Sigmoid colon (tissue), 7 donors: ENCODE data around the gene FAM184B. TPM values are rescaled to one million over a fixed set of nuclear protein-coding genes. Genes with fewer than 3 reads are reported as not detected.

ENCODE experiments used
- DNase-seq: peaks from one replicate; pipeline ENCODE4 v3.0.0-alpha.2; 2019
- H3K27ac ChIP-seq, 4 donors: fragments of 200-600 bp; sonication (generic); one replicate each; pipeline ENCODE4 v1.5.1; 2016 to 2019; ENCODE audit warnings: mild to moderate bottlenecking in 1 of 4
- H3K27me3 ChIP-seq, 3 donors: fragments of 200-600 bp; sonication (generic); one replicate each; pipeline ENCODE4 v1.5.1; 2019; ENCODE audit warnings: mild to moderate bottlenecking in 1 of 3
- H3K36me3 ChIP-seq, 4 donors: fragments of 200-600 bp; sonication (generic); one replicate each; pipeline ENCODE4 v1.5.1; 2016 to 2019
- H3K4me1 ChIP-seq, 4 donors: fragments of 200-600 bp; sonication (generic); one replicate each; pipeline ENCODE4 v1.5.1; 2017 to 2019
- H3K4me3 ChIP-seq, 4 donors: fragments of 200-600 bp; sonication (generic); one replicate each; pipeline ENCODE4 v1.5.1; 2017 to 2019; ENCODE audit warnings: mild to moderate bottlenecking in 2 of 4, moderate library complexity in 1 of 4
- H3K9me3 ChIP-seq, 4 donors: fragments of 200-600 bp in 3 of 4; sonication (generic) in 3 of 4; one replicate each; pipeline versions ENCODE4 v1.5.1 to v1.6.1; 2013 to 2019
- EP300 ChIP-seq, 4 donors: sonication (generic); formaldehyde crosslinking; IDR thresholded peaks; one replicate each; pipeline ENCODE4 v1.6.1; 2017; ENCODE audit warnings: antibody characterized with exemption in 4 of 4
- POLR2A ChIP-seq, 2 donors: fragments of 450-650 bp; IDR thresholded peaks; one replicate each; pipeline ENCODE4 v1.6.1; 2016; ENCODE audit warnings: antibody characterized with exemption in 2 of 2, mild to moderate bottlenecking in 2 of 2, moderate library complexity in 2 of 2
- POLR2AphosphoS5 ChIP-seq, 4 donors: sonication (generic); formaldehyde crosslinking; IDR thresholded peaks; one replicate each; pipeline ENCODE4 v1.6.1; 2017; ENCODE audit warnings: antibody characterized with exemption in 4 of 4
- WGBS, 2 donors: extraction: QIAGEN DNeasy Blood & Tissue Kit; methylation state at CpG; one replicate each; pipeline ENCODE4 v1.1.7; 2013; 5-methylcytosine and 5-hydroxymethylcytosine counted together
- intact Hi-C: fragments of 100-400 bp; cut with DNase I; formaldehyde crosslinking; loops from one replicate; pipeline ENCODE4 v1.15.1; 2023
- polyA plus RNA-seq, 3 donors: library from polyadenylated mRNA; stranded (reverse); fragments of 200-250 nt; gene quantifications; one replicate each; pipeline ENCODE4 v1.2.3, GENCODE V29; 2013
- total RNA-seq, 4 donors: library from RNA; depleted of rRNA; stranded (reverse); fragments of >200 nt; gene quantifications; one replicate each; pipeline ENCODE4 v1.1.0, GENCODE V29; 2016
- TF ChIP-seq, protein P1 (sequence below), 4 experiments: fragments of 450-650 bp in 3 of 4; fragments of 200-600 bp in 1 of 4; IDR thresholded peaks; one replicate each; pipeline ENCODE4 v1.5.1; 2016 to 2019; ENCODE audit warnings: antibody characterized with exemption in 4 of 4, mild to moderate bottlenecking in 3 of 4, moderate library complexity in 2 of 4
- donor health status: healthy with polysubstance abuse.
- donor health status: Bipolar disorder and iron deficiency.
- donor health status: healthy.

Gene FAM184B
- total and polyA plus RNA-seq, 7 donors = under 0.01 to 0.23 (median 0.23) TPM; not detected in 4

DNA sequence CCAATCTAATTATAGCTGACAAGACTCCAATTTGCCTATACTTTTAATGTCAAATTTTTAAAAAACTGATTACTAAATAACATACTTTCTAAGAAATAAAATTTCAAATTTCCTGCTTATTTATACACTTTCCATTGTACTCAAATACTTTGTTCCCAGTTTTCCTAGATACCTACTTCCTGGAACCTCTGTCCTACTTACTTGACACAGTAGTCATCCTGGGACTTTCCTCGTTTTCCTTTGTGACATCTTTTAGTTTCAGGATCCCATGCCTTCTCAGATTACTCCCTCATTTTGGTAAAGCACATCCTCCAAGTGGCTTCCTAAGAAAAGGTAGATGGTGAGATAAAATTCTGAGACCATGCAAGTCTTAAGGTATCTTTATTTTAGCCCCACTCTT lies 13.3 kb upstream of the FAM184B start:
- TF ChIP-seq, protein P1, sequence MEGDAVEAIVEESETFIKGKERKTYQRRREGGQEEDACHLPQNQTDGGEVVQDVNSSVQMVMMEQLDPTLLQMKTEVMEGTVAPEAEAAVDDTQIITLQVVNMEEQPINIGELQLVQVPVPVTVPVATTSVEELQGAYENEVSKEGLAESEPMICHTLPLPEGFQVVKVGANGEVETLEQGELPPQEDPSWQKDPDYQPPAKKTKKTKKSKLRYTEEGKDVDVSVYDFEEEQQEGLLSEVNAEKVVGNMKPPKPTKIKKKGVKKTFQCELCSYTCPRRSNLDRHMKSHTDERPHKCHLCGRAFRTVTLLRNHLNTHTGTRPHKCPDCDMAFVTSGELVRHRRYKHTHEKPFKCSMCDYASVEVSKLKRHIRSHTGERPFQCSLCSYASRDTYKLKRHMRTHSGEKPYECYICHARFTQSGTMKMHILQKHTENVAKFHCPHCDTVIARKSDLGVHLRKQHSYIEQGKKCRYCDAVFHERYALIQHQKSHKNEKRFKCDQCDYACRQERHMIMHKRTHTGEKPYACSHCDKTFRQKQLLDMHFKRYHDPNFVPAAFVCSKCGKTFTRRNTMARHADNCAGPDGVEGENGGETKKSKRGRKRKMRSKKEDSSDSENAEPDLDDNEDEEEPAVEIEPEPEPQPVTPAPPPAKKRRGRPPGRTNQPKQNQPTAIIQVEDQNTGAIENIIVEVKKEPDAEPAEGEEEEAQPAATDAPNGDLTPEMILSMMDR (IDR thresholded peaks at IDR 0.05) = no peak
- TF ChIP-seq POLR2AphosphoS5 (IDR thresholded peaks at IDR 0.05) = no peak
- no peak for TF ChIP-seq POLR2A (IDR thresholded peaks at IDR 0.05)
- Histone ChIP-seq H3K4me3 (no peak overlapping the region), H3K27ac (no peak overlapping the region), H3K4me1 (no peaks in the 10 kb centered on the region), H3K9me3 (no peaks in the 10 kb centered on the region), H3K36me3 (peaks cover 0 to 6% (median 0%) of the 10 kb centered on the region in 4 donors), H3K27me3 (no peaks in the 10 kb centered on the region)
- intact Hi-C loops = no loop called here
- WGBS, 2 donors = 22 to 59% methylated on average over 1 of the region's 1 CpG
- DNase-seq = no peak

DNA sequence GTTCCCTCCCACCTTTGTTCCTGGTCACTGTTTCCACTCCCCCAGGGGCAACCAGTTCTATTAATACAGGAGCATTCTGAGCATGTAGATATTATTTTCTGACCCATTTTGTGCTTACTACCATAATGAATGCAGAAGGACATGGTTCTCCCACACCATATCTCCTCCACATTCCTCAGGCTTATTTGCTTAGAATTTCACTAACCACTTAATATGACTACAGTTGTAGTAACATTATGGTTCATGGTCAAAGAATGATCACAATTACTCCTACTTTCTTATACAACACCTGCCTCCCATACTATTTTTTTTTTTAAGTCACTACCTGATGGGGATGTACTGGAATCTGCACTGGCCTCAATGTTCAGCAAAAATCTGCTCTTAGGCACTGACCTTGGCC lies 7.5 kb upstream of the FAM184B start:
- DNase-seq = no peak
- no peaks in the 10 kb centered on the region for H3K36me3 ChIP-seq
- no peak overlapping the region for H3K27ac ChIP-seq
- no peaks in the 10 kb centered on the region for H3K27me3 ChIP-seq
- no peaks in the 10 kb centered on the region for H3K9me3 ChIP-seq
- H3K4me3 ChIP-seq = no peak overlapping the region
- TF ChIP-seq, protein P1 (IDR thresholded peaks at IDR 0.05) = no peak
- TF ChIP-seq POLR2A (IDR thresholded peaks at IDR 0.05) (no peak), POLR2AphosphoS5 (IDR thresholded peaks at IDR 0.05) (no peak), EP300 (IDR thresholded peaks at IDR 0.05) (no peak)
- intact Hi-C loops = no loop called here
- H3K4me1 ChIP-seq = no peaks in the 10 kb centered on the region

DNA sequence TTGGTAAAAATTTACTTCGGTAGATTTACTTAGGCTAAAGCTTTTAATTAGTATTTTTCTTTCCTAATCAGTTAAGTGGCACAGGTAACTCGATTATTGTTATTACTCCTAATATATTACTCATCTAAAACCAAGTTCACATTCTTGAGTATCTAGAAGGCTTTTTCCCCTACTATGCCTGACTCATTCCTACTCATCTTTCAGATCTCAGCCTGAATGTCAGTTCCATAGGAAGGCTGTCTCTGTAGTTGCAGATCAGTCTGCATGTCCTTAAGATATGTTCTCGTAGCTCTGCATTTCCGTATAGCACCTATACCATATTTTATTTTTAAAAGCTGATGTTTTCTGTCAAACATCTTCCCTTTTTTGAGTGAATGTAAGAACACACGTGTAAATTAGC lies 5.9 kb upstream of the FAM184B start:
- intact Hi-C loops = no loop called here
- Histone ChIP-seq H3K4me1 (no peaks in the 10 kb centered on the region), H3K9me3 (no peaks in the 10 kb centered on the region), H3K27me3 (no peaks in the 10 kb centered on the region), H3K36me3 (no peaks in the 10 kb centered on the region), H3K4me3 (no peak overlapping the region), H3K27ac (no peak overlapping the region)
- no peak for DNase-seq
- no peak for TF ChIP-seq EP300 (IDR thresholded peaks at IDR 0.05)
- TF ChIP-seq, protein P1 (IDR thresholded peaks at IDR 0.05) = no peak
- TF ChIP-seq POLR2A (IDR thresholded peaks at IDR 0.05) = no peak
- no peak for TF ChIP-seq POLR2AphosphoS5 (IDR thresholded peaks at IDR 0.05)
- 80 to 81% methylated on average over 5 of the region's 5 CpGs for WGBS, 2 donors

DNA sequence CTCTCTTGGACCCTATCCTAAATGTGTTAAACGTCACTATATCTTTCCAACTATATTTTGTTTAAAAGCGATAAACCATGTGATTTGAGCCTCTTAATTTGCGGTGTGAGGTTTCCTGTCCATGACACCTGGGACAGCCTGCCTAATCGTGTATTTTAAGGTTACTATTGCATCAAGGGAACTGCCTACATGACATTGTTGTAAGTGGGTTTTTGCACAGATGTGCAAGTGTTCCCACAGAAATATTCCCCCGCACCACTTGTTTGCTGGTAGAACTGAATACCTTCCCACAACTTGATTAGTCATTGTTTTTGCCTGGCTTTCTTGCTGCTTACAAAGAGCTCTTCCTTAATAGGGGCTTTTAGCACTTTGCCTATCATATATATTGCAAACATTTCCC lies 5.1 kb upstream of the FAM184B start:
- H3K4me1 ChIP-seq = peaks cover 0 to 6% (median 5%) of the 10 kb centered on the region in 4 donors
- H3K36me3 ChIP-seq = no peaks in the 10 kb centered on the region
- no peak for TF ChIP-seq POLR2A (IDR thresholded peaks at IDR 0.05)
- TF ChIP-seq, protein P1 (IDR thresholded peaks at IDR 0.05) = no peak
- no peak for TF ChIP-seq POLR2AphosphoS5 (IDR thresholded peaks at IDR 0.05)
- no peak for TF ChIP-seq EP300 (IDR thresholded peaks at IDR 0.05)
- 44 to 72% methylated on average over 5 of the region's 5 CpGs for WGBS, 2 donors
- peaks cover 0 to 2% (median 0%) of the 10 kb centered on the region in 3 donors for H3K27me3 ChIP-seq
- intact Hi-C loops = no loop called here
- no peak for DNase-seq
- no peaks in the 10 kb centered on the region for H3K9me3 ChIP-seq
- no peak overlapping the region for H3K27ac ChIP-seq
- H3K4me3 ChIP-seq = no peak overlapping the region

DNA sequence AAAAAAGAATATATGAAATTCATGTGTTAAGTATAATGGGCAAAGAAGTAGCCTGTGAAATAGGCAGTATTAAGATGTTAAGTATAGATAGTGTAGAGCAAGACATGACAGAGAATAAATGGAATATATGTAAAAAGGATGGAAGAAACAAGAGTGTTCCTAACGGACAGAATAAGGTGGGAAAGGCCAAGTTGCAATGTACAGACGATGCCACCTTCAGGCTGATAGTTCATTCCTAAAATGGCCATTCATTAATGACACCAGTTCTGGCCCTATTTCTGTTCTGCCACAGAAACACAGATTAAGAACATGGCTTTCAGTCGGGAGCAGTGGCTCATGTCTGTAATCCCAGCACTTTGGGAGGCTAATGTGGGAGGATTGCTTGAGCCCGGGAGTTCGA lies 4.4 kb upstream of the FAM184B start:
- H3K36me3 ChIP-seq = no peaks in the 10 kb centered on the region
- 71 to 83% methylated on average over 5 of the region's 5 CpGs for WGBS, 2 donors
- H3K27ac ChIP-seq = no peak overlapping the region
- no peak for TF ChIP-seq POLR2A (IDR thresholded peaks at IDR 0.05)
- TF ChIP-seq EP300 (IDR thresholded peaks at IDR 0.05) = no peak
- TF ChIP-seq, protein P1 (IDR thresholded peaks at IDR 0.05) = no peak
- TF ChIP-seq POLR2AphosphoS5 (IDR thresholded peaks at IDR 0.05) = no peak
- intact Hi-C loops = no loop called here
- no peak overlapping the region for H3K4me3 ChIP-seq
- H3K4me1 ChIP-seq = peaks cover 0 to 13% (median 12%) of the 10 kb centered on the region in 4 donors
- no peak for DNase-seq
- peaks cover 0 to 9% (median 6%) of the 10 kb centered on the region in 3 donors for H3K27me3 ChIP-seq
- H3K9me3 ChIP-seq = no peaks in the 10 kb centered on the region
